GM18907 (cell line): Measurements from ENCODE around the gene FCAMR.

Experiments
- ATAC-seq: cut with Tn5 transposase; IDR thresholded peaks from one replicate; pipeline ENCODE4 v1.9.1; 2021; ENCODE audit warnings: mild to moderate bottlenecking, moderate library complexity; ENCODE audit not compliant: unreplicated experiment

The FCAMR gene

GRCh38 chr1:206970446-206970845 is at the start of gene FCAMR:
FCAMR (minus strand) TSS chr1:206970460; CDS start chr1:206970125, 335 bp downstream.
- no peak for ATAC-seq

DNA sequence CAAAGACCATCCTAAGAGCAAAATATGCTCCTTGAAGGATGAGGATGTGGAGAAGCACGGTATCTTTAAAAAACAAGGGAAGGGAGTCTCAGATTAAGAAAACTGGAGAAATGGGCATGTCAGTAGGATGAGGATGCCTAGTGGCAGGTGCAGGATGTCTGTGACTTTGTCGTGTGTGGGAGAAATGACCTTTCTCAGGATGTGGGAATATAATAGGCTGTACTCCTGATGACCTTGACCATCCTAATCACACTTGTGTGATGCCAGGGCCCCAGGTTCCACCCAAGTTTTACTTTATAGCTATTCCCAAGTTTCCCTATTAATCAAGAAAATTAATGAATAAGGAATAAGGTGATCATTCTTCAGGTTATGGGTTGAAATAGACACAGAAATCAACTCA is 49.4 kb upstream of the FCAMR start:
- no peak for ATAC-seq

DNA sequence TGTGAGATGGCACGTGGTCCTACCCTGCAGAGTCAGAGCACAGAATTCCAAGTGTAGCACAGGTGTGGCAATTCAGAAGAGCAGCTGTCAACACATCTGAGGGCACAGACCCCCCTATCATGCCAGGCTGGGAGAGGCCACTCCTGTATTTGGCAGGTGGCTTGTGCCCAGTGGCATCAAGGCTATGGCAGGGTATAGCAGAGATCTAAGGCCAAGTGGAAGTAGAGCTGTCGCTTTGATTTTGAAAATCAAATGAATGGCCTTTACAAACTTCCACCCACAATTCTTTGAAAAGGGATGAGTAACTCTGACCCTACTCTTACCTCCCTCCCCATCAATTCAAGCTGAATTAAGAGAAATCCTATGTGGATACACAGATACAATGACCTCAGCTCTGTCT is 48.9 kb upstream of the FCAMR start:
- no peak for ATAC-seq

- no peak for ATAC-seq
Measured at GRCh38 chr1:207018707-207019106, 48.4 kb upstream of the FCAMR start.

DNA sequence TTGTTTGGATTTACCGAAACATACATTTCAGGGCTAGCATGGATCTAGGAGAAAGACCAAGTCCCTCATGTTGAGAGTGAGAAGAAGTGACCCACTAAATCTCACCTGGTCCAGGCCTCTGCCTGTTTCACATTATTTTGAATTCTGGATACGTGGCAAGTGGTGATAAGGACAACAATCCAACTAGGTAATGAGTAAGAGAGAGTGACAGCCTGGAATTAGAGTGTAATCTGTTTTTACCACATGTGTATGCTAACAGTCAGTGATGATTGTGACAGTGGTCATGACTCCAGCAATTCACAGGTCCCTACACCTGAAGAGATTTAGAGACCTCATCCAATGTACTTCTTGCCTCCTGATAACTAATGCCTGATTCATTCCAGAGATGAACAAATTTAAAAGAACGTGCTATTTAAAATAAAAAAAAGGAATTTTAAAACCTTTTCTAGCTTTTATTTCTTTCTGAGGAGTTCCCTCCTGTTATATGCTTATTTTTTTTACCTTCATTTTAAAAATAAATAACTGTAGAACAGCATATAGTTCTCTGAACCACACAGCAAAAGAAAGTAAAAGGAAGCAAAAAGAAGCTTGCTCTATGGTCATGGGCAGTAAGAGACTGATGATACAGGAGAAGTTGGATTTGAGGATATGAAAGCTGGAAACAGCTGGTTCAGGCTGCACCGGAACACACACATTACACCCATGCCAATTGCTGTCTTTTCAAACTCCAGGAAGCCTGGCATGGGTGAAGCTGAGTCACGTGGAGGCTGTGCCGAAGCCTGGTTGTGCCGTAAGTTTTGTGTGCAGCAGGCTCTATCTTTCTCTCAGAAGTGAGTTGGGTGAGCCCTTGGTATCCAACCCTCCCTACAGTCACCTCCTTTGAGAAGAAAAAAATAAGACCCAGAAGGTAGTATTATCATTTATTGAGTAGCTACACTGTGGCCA is 47.6 kb upstream of the FCAMR start:
- ATAC-seq: no peak

DNA sequence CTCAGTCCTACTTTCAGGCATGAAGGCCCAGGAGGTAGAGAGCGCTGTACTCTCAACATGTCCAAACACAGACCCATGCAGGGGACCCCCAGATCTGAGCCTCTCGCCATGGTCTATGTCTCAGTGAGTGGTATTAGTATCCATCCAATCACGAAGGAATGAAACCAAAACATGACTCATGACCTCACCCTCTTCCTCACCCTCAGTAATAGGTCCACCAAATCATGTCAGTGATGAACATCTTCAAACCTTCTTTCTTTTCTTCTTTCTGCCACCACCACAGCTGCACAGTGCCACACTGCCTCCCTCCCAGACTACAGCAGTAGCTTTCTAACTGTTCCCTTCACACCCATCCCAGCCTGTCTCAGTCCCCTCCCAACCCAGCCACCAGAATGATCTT is 45.5 kb upstream of the FCAMR start:
- no peak for ATAC-seq

- ATAC-seq: no peak
Measured at GRCh38 chr1:207014728-207015127, 44.5 kb upstream of the FCAMR start.

DNA sequence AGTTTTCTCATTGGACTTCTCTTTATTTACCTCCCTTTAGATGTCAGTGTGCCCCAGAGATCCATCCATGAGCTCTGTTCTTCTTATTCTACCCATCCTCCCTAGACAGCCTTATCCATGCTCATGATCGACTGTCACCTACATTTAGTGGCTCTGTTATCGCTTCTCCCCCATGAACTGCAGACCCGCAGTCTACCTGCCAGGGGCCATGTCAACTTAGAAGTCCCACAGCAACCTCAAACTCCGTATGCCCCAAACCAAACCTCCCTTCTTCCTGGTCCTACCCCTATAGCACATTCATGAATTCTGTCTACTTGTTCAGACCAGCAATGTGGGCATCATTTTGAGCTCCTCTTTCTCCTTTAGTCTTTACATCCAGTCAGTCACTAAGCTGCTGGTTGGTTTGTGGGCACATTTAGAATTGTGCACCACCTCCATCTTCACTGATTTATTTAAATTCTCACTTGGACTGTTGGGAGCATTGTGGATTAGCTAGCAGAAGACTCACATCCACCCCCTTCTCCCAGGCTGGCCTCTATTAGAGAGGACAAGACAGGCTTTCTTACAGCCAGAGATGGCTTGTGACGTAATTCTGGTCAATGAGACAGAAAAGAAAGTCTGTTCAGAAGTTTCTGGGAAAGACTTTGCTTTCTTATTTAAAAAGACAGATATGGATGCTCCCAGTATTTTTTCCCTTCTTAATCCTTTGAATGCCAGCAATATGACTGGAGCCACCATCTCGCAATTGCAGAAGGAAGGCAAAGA is 43.2 kb upstream of the FCAMR start:
- no peak for ATAC-seq

DNA sequence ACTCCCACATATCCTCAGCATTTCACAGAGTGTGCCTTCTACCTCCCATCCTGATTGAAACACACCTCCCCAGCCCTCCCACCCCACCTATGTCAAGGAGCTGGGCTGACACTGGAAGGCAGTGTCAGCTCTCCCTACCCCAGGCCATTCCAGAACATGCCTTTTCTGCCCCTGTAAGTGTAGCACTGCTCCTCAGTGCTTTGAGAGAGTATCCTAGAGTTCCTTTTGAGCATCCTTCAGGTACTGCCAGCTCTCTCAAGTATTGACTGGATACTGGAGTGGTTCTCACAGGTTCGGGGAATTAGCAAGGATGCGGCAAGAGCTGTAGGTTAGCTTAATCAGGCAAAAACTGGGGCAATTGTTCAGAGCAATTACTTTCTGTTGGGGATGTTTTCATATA is 40.5 kb upstream of the FCAMR start:
- ATAC-seq: no peak

GRCh38 chr1:207009945-207010344 is 39.7 kb upstream of the FCAMR start:
- no peak for ATAC-seq

DNA sequence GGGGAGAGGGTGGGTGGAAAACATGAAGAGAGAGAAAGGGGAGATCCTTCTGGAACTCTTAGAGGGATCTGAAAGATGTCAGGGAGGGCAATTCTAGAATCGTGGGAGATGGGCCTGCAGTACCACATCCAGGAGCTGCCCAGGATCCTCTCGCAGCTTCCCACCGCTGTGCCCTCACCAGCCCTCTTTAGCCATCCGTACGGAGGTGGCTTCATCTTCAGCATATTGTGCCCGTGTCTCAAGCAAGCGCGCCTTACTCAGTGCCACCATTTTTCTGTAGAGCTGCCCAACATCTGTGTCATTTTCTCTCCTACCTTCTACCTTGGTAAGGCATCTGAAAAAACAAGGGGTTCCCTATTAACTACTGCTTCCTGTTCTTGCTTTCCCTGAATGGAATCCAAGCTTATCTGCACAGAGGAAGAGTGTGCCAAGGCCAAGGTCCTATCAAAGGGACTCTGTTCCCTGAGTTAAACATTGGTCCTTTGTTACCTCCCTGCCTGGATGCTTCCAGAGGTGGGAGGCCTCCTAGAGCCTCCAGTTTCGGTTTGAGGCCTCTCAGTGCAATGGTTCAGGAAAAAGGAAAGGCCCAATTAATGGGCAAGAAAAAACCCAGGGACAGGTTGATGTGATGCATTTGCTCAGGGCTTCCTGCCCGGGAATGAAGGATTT is 39.1 kb upstream of the FCAMR start:
- ATAC-seq: no peak

GRCh38 chr1:207007352-207008033 is 37.2 kb upstream of the FCAMR start:
- ATAC-seq: no peak

GRCh38 chr1:207006914-207007313 is 36.7 kb upstream of the FCAMR start:
- ATAC-seq: no peak

DNA sequence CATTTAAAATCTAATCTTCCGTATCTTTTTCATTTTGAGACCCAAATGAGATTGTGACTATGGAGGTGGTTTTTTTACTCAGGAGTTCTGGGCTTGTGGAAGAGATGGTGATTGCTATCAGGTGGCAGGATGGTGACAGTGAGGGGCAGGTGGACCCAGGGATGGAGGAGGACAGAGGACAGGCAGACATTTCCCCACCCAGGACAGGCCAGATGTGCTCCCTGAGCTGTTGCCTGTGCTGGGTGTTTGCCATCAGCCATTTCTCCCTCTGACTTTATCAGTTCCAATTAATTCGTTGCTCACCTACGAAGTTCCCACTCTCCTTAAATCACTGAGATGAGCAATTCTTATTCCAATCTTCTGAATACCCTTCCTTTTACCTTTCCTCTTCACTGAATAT is 35.8 kb upstream of the FCAMR start:
- ATAC-seq: no peak

- ATAC-seq: no peak
Measured at GRCh38 chr1:207004931-207005830, 34.9 kb upstream of the FCAMR start.

DNA sequence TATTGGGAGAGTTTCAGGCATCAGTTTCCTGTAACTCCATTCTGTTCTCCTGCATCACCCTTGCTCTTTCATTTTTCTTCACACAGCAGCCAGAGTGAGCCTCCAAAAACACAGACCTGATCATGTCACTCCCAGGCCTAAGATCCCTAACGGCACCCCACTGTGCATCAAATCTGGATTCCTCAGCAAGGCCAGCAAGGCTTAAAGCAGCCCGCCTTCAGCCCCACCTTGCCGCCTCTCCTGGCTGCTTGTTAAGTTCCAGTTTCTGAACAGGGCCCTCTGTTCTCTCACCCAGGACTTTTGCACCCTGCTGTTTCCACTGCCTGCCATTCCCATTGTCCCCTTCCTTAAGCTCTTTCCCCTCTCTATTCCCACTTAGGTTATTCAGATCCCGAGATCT is 33.0 kb upstream of the FCAMR start:
- ATAC-seq: no peak

- ATAC-seq: no peak
Measured at GRCh38 chr1:207002724-207003146, 32.5 kb upstream of the FCAMR start.

- ATAC-seq: no peak
Measured at GRCh38 chr1:207001492-207002245, 31.4 kb upstream of the FCAMR start.

GRCh38 chr1:207000651-207001291 is 30.5 kb upstream of the FCAMR start:
- no peak for ATAC-seq
